RPMI8226 (cell line): ENCODE measurements around the gene ARL14EP.

Experiments
- DNase-seq: peaks from one replicate; pipeline ENCODE4 v3.0.0-alpha.2; 2015

ARL14EP gene

GRCh38 chr11:30328681-30329080 is 5.8 kb downstream of the ARL14EP start:
- no peak for DNase-seq

GRCh38 chr11:30329150-30329940 is 6.4 kb downstream of the ARL14EP start:
- no peak for DNase-seq

GRCh38 chr11:30333405-30333804 is 10.5 kb downstream of the ARL14EP start:
- no peak for DNase-seq

- DNase-seq: peak; percentile 78
Observed at GRCh38 chr11:30342736-30343166, 19.8 kb downstream of the ARL14EP start.

- DNase-seq: peak; percentile 38
Observed at GRCh38 chr11:30344085-30344484, 21.2 kb downstream of the ARL14EP start.

- no peak for DNase-seq
Observed at GRCh38 chr11:30345644-30346043, 22.7 kb downstream of the ARL14EP start.

- DNase-seq: peak; percentile 63
Observed at GRCh38 chr11:30346068-30346688, 23.3 kb downstream of the ARL14EP start.

GRCh38 chr11:30348035-30348434 is 25.1 kb downstream of the ARL14EP start:
- DNase-seq: no peak

- DNase-seq: no peak
Observed at GRCh38 chr11:30349885-30350284, 27.0 kb downstream of the ARL14EP start.

- no peak for DNase-seq
Observed at GRCh38 chr11:30350384-30350783, 27.5 kb downstream of the ARL14EP start.

GRCh38 chr11:30351061-30351460 is 28.2 kb downstream of the ARL14EP start:
- DNase-seq: no peak

- no peak for DNase-seq
Observed at GRCh38 chr11:30356391-30356790, 33.5 kb downstream of the ARL14EP start.

GRCh38 chr11:30357872-30358271 is 35.0 kb downstream of the ARL14EP start:
- DNase-seq: no peak

- DNase-seq: no peak
Observed at GRCh38 chr11:30358536-30358935, 35.6 kb downstream of the ARL14EP start.

- no peak for DNase-seq
Observed at GRCh38 chr11:30360741-30361140, 37.8 kb downstream of the ARL14EP start.

GRCh38 chr11:30364139-30364836 is 41.4 kb downstream of the ARL14EP start:
- no peak for DNase-seq

- DNase-seq: no peak
Observed at GRCh38 chr11:30364837-30365482, 42.1 kb downstream of the ARL14EP start.

- no peak for DNase-seq
Observed at GRCh38 chr11:30365793-30366517, 43.1 kb downstream of the ARL14EP start.

GRCh38 chr11:30368394-30368793 is 45.5 kb downstream of the ARL14EP start:
- no peak for DNase-seq

GRCh38 chr11:30370164-30370563 is 47.3 kb downstream of the ARL14EP start:
- no peak for DNase-seq

- no peak for DNase-seq
Observed at GRCh38 chr11:30377347-30377746, 54.4 kb downstream of the ARL14EP start.

- no peak for DNase-seq
Observed at GRCh38 chr11:30380846-30381245, 57.9 kb downstream of the ARL14EP start.

- DNase-seq: no peak
Observed at GRCh38 chr11:30381879-30382278, 59.0 kb downstream of the ARL14EP start.
